GM18498 (cell line): ENCODE measurements around the gene LRRC37A3.
"Not testable (repeated sequence)": the region's sequence is repeated elsewhere in the genome, so short reads cannot be mapped to it uniquely, and the experiment has no call there.

Experiments used
- ATAC-seq: cut with Tn5 transposase; IDR thresholded peaks from one replicate; pipeline ENCODE4 v1.9.1; 2021; ENCODE audit warnings: mild to moderate bottlenecking, moderate library complexity; ENCODE audit not compliant: unreplicated experiment

LRRC37A3 gene

GRCh38 chr17:64919289-64920025, at the start of gene LRRC37A3:
Gene LRRC37A3 (minus strand): TSS chr17:64919478. CDS start chr17:64897257, 22,221 bp downstream.
- ATAC-seq, result peak; percentile 91

DNA sequence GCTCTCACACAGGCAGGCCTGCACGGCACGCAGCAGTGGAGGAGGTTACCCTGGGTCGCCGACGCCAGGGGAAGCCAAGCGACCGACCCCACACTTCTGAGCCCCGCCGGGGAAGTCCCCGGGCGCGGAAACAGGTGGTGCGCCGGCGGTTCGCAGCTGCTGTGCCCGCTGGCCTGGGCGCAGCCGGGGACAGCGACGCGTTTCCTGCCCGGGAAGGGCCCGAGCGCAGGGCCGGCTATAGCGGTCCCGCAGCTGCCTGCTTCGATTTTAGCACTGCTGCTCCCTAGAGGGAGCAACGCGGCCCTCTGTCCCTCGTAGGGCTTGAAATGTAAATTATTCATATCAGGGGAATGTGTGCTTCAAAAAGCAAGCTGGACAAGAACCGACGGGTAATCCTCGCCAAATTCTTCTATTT, 46.6 kb upstream of the LRRC37A3 start:
- ATAC-seq, result peak; percentile 93

- not testable (repeated sequence) for ATAC-seq
These were observed 46.1 kb upstream of the LRRC37A3 start for GRCh38 chr17:64965256-64965872.

DNA sequence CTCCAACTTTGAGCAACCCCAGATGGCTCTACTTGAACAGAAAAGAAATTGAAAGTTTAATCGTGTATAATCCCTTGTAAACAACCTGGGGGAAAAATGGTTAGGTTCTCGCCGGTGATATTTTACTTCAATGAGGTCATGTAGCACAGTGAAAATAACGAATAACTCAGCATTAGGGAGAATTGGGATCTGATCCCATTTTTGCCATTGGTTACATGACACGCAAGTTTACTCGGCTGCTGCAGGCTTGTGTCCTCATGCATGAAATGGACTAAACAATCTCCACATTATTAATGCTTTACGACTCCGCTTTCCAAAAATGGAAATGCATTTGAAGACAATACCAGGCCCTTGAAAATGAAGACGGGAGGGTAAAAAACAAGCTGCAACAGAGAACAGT, 45.5 kb upstream of the LRRC37A3 start:
- no peak for ATAC-seq

GRCh38 chr17:64963814-64964213, 44.5 kb upstream of the LRRC37A3 start:
- ATAC-seq, result not testable (repeated sequence)

- peak; percentile 35 for ATAC-seq
These were observed 42.5 kb upstream of the LRRC37A3 start for GRCh38 chr17:64961563-64962378.

DNA sequence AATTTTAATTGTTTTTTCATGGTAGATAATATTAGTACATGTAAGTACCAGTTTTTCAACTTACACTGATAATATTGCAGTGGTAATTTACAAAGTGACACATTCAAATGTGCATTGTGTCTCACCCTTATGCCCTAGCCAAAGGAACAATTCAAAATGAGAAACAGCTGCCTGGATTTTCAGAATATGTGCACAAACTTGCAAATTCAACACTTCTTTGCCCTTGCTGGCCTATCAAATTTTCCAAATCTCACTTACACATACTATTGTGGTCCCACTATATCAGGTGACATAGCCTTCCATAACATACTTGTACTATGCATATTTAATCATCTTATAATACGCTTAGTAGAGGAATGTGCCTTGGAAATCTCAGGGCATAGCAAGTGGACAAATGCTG, 32.6 kb upstream of the LRRC37A3 start:
- no peak for ATAC-seq

DNA sequence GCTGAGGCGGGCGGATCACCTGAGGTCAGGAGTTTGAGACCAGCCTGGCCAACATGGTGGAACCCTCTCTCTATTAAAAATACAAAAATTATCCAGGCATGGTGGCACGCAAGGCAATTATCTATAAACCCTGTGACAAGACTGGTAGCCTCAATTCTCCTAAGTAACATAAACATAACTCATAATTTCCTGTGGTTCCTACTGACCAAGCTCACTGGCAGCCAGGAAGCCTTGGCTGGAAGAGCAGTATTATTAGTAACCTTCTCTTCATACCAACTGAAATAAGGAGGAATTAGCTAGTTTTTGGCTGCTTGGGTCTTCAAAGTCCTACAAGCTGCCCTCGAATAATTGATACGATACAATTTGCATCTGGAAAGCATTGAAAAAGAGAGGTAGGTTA, 31.6 kb upstream of the LRRC37A3 start:
- no peak for ATAC-seq

- no peak for ATAC-seq
These were observed 27.9 kb upstream of the LRRC37A3 start for GRCh38 chr17:64947152-64947551.

- no peak for ATAC-seq
These were observed 22.5 kb upstream of the LRRC37A3 start for GRCh38 chr17:64941761-64942160.

- ATAC-seq, result no peak
These were observed 21.8 kb upstream of the LRRC37A3 start for GRCh38 chr17:64941045-64941444.

GRCh38 chr17:64940055-64940454, 20.8 kb upstream of the LRRC37A3 start:
- ATAC-seq, result no peak

DNA sequence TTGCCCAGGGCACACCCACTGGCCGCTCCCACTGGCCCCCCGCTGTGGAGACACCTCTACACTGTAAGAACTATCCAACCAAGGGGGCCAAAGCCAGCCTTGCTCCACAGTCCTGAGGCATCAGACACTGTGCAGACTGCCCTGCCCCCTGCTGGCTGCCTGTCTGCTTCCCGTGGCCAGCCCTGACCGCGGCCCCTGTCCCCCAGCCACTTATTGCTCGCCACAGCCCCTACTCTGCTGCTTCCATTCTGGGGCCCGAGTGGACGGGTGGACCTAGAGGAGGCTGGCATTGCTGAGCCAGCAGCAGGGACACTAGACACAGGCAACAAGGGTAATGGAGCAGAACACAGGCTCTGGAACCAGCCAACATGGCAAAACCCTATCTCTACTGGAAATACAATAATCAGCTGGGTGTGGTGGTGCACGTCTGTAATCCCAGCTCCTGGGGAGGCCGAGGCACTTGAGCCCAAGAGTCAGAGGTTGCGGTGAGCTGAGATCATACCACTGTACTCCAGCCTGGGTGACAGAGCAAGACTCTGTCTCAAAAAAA, 19.7 kb upstream of the LRRC37A3 start:
- ATAC-seq, result peak; percentile 53

- peak; percentile 17 for ATAC-seq
These were observed 19.0 kb upstream of the LRRC37A3 start for GRCh38 chr17:64938290-64938689.

GRCh38 chr17:64936117-64936516, 16.8 kb upstream of the LRRC37A3 start:
- ATAC-seq, result no peak

DNA sequence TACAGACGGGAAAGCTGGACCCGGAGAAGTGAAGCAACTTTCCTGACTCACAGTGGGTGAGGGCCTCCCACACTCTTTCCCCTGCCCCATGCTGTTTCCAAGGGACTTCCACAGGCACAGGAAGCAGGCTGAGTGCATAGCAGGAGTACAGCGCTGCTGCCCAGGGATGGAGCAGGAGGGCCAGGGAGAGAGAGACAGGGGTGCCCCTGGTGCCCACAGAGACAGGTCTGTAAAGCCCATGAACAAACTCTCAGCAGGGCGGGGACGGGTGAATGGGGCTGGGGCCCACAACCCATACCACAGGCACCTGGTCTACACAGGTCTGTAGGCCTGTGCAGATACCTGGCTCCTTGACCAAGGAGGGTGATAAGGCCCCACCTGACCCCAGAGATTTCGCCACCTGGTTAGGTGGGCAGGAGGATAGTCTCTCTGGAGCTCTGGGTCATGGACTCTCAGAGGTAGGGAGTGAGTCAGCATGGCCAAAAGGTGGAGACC, 15.1 kb upstream of the LRRC37A3 start:
- not testable (repeated sequence) for ATAC-seq

- ATAC-seq, result not testable (repeated sequence)
These were observed 13.6 kb upstream of the LRRC37A3 start for GRCh38 chr17:64932850-64933249.

GRCh38 chr17:64930374-64930773, 11.1 kb upstream of the LRRC37A3 start:
- not testable (repeated sequence) for ATAC-seq

GRCh38 chr17:64929419-64930209, 10.3 kb upstream of the LRRC37A3 start:
- not testable (repeated sequence) for ATAC-seq

DNA sequence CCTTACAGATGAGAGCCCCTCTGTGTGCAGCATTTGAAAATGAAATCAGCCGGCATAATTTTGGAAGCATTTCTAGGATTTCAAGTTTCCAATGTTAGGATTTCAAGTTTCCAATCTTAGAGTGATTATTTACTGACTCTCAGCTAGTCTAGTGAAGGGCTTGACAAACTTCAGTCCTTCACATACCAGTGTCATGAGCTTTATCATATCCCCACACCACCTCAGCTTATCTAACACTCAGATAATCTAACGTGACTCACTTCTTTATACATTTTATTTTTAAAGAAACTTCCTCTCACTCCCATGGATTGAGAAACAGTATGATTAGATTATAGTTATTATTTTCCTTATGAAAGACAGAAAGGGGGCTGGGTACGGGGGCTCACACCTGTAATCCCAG, 9.4 kb upstream of the LRRC37A3 start:
- not testable (repeated sequence) for ATAC-seq
